K562 (cell line): Measurements from ENCODE around the gene VPS37B. TPM values are rescaled to one million over a fixed set of nuclear protein-coding genes. Genes with fewer than 3 reads are reported as not detected.

Experiments
- ATAC-seq: fragments of 200-7000 bp; cut with Tn5 transposase; 3 replicates; pipeline ENCODE4 v1.9.1; 2020; ENCODE audit warnings: moderate library complexity
- BruUV-seq: library from RNA; stranded (reverse); fragments of 400-500 nt; replicated peaks from 2 replicates; lab custom pipeline; 2021; lab: Mats Ljungman, UMichigan
- CTCF ChIA-PET: fragments of 300-600 bp; formaldehyde crosslinking; extraction: SDS; loops from one replicate; lab custom pipeline; 2021; ENCODE audit warnings: low intra/inter-chr PET ratio; lab: Yijun Ruan, JAX
- POLR2A ChIA-PET: fragments of 300-600, 350-650 bp; sonication (Branson Sonifier 250); formaldehyde crosslinking; extraction: SDS; loops from one replicate; lab custom pipeline; 2021; ENCODE audit warnings: antibody characterized with exemption, inconsistent platforms; lab: Yijun Ruan, JAX
- DNase-seq, 4 experiments: peaks; one replicate each; pipeline versions ENCODE4 v3.0.0 to v3.0.0-alpha.2; 2011 to 2018; ENCODE audit warnings: low spot score in 3 of 4, mixed read lengths in 3 of 4; ENCODE audit errors: extremely low read depth in 1 of 4
- FAIRE-seq: peaks from 2 replicates; lab custom pipeline; 2011; peaks lifted over from hg19 to GRCh38; lab: Jason Lieb, UNC
- H2AFZ ChIP-seq: 2 replicates; pipeline ENCODE4 v1.6.0; 2011; ENCODE audit warnings: low read depth, low read length, control low read depth, inconsistent platforms
- H3K27ac ChIP-seq: fragments of 200-600 bp; 3 replicates; pipeline ENCODE4 v1.8.0; 2011; ENCODE audit warnings: low read depth, mild to moderate bottlenecking, control low read depth, inconsistent platforms, low read length, moderate library complexity, mixed read lengths; ENCODE audit errors: extremely low read depth
- H3K27me3 ChIP-seq, 2 experiments: fragments of 300-600 bp in 1 of 2; 2 replicates in 1 of 2; 3 replicates in 1 of 2; pipeline versions ENCODE4 v1.6.0 to v1.8.0; 2011; ENCODE audit warnings: inconsistent platforms in 2 of 2, low read length in 2 of 2, mild to moderate bottlenecking in 1 of 2, mixed read lengths in 1 of 2, moderate library complexity in 1 of 2; ENCODE audit not compliant: control insufficient read depth in 2 of 2, insufficient read depth in 2 of 2
- H3K36me3 ChIP-seq: fragments of 300-600 bp; 3 replicates; pipeline ENCODE4 v1.8.0; 2011; ENCODE audit warnings: mild to moderate bottlenecking, low read length, inconsistent platforms; ENCODE audit not compliant: control insufficient read depth, insufficient read depth
- H3K4me1 ChIP-seq, 2 experiments: fragments of 200-600 bp in 1 of 2; replicated peaks in 1 of 2; 2 replicates in 1 of 2; 3 replicates in 1 of 2; pipeline versions ENCODE4 v1.5.1 to v1.8.0; 2011; ENCODE audit warnings: inconsistent platforms in 2 of 2, low read length in 2 of 2, mild to moderate bottlenecking in 1 of 2, mixed read lengths in 1 of 2, moderate library complexity in 1 of 2; ENCODE audit not compliant: control insufficient read depth in 2 of 2, insufficient read depth in 2 of 2
- H3K4me2 ChIP-seq: 2 replicates; pipeline ENCODE4 v1.6.1; 2011; ENCODE audit warnings: low read length, control low read depth, inconsistent platforms, mixed read lengths; ENCODE audit not compliant: insufficient read depth
- H3K4me3 ChIP-seq: fragments of 200-600 bp; sonication (generic), shearing (Covaris generic); 2 replicates; pipeline ENCODE4 v1.5.1; 2016; ENCODE audit warnings: control low read depth, inconsistent platforms
- H3K79me2 ChIP-seq: fragments of 200-600 bp; 3 replicates; pipeline ENCODE4 v1.8.0; 2011; ENCODE audit warnings: low read length, inconsistent platforms; ENCODE audit not compliant: control insufficient read depth, insufficient read depth
- H3K9ac ChIP-seq, 2 experiments: 2 replicates each; pipeline versions ENCODE4 v1.6.0 to v1.6.1; 2011; ENCODE audit warnings: low read depth in 2 of 2, low read length in 2 of 2, control low read depth in 1 of 2, inconsistent platforms in 1 of 2, mild to moderate bottlenecking in 1 of 2, mixed read lengths in 1 of 2; ENCODE audit not compliant: insufficient read depth in 1 of 2
- H3K9me1 ChIP-seq: one replicate; pipeline ENCODE4 v1.6.0; 2011; ENCODE audit warnings: inconsistent platforms, mild to moderate bottlenecking, low read length, moderate library complexity; ENCODE audit not compliant: control insufficient read depth, insufficient read depth
- H3K9me3 ChIP-seq: replicated peaks from 2 replicates; pipeline ENCODE4 v1.5.1; 2011; ENCODE audit warnings: low read depth, low read length, inconsistent platforms; ENCODE audit not compliant: control insufficient read depth, insufficient read depth
- H4K20me1 ChIP-seq: replicated peaks from 2 replicates; pipeline ENCODE4 v1.6.1; 2011; ENCODE audit warnings: low read length, inconsistent platforms, mixed read lengths; ENCODE audit not compliant: control insufficient read depth, insufficient read depth
- BRD9 ChIP-seq: fragments of 450-650 bp; IDR thresholded peaks from 2 replicates; pipeline ENCODE4 v1.6.1; 2018; ENCODE audit warnings: low read depth; ENCODE audit not compliant: partially characterized antibody
- HDAC2 ChIP-seq: fragments of 450-650 bp; IDR thresholded peaks from 2 replicates; pipeline ENCODE4 v1.6.1; 2016; ENCODE audit warnings: mild to moderate bottlenecking
- HOMEZ ChIP-seq: fragments of 250-450 bp; sonication (Bioruptor Pico); IDR thresholded peaks from 2 replicates; pipeline ENCODE4 v1.4.0; 2020; ENCODE audit warnings: mild to moderate bottlenecking, moderate library complexity
- KHSRP ChIP-seq: fragments of 450-650 bp; IDR thresholded peaks from 2 replicates; pipeline ENCODE4 v1.6.1; 2017
- NR2C2 ChIP-seq, 2 experiments: fragments of 200-800 bp in 1 of 2; sonication (Bioruptor generic) in 1 of 2; sonication (generic) in 1 of 2; formaldehyde crosslinking in 1 of 2; IDR thresholded peaks; 2 replicates each; pipeline versions ENCODE4 v1.6.1 to v1.8.0; 2016 to 2022; ENCODE audit warnings: mild to moderate bottlenecking in 1 of 2, missing compliant biosample characterization in 1 of 2, missing genetic modification characterization in 1 of 2, missing genetic modification reagents in 1 of 2
- SPI1 ChIP-seq: IDR thresholded peaks from 2 replicates; pipeline ENCODE4 v1.6.1; 2011; ENCODE audit warnings: low read depth, low read length, control low read depth, borderline replicate concordance
- XRCC4 ChIP-seq: IDR thresholded peaks from one replicate; pipeline ENCODE4 v1.6.1; 2011; ENCODE audit not compliant: insufficient read depth, insufficient read length; ENCODE audit errors: extremely low read depth
- ZNF354B ChIP-seq: fragments of 250-450 bp; sonication (Bioruptor Pico); IDR thresholded peaks from 2 replicates; pipeline ENCODE4 v1.4.0; 2020
- ZNF589 ChIP-seq: fragments of 200-800 bp; sonication (Bioruptor generic); IDR thresholded peaks from 2 replicates; pipeline ENCODE4 v1.6.1; 2016; ENCODE audit warnings: low read depth, missing genetic modification characterization, missing compliant biosample characterization
- WGBS: fragments of 100-300 bp; shearing (Covaris generic); methylation state at CpG from one replicate; pipeline ENCODE4 v1.1.6; 2016; ENCODE audit warnings: low coverage, mixed read lengths; ENCODE audit not compliant: insufficient coverage; ENCODE audit errors: missing lambda C conversion rate; 5-methylcytosine and 5-hydroxymethylcytosine counted together
- in situ Hi-C: fragments of 300-500 bp; cut with MboI; formaldehyde crosslinking; loops from 4 replicates; pipeline ENCODE4 v1.15.0; 2018; ENCODE audit warnings: inconsistent platforms, mixed read lengths
- intact Hi-C: fragments of 100-400 bp; cut with micrococcal nuclease; formaldehyde crosslinking; loops from 2 replicates; pipeline ENCODE4 v1.14.2; 2022
- polyA plus RNA-seq, 8 experiments: library from polyadenylated mRNA; depleted of rRNA in 4 of 8; stranded (reverse) in 5 of 8; unstranded in 3 of 8; fragments of >200 nt; fragmentation: Nextera tagmentation in 2 of 8; fragmentation: Illumina TruSeq in 1 of 8; extraction: Ambion mirVana in 2 of 8; extraction: Trizol in 1 of 8; gene quantifications; 2 replicates each; pipeline versions ENCODE4 v1.2.1 to v1.2.3, GENCODE V29; 2011 to 2014; ENCODE audit warnings: inconsistent platforms in 1 of 8, missing spikeins in 1 of 8
- total RNA-seq, 7 experiments: library from RNA; depleted of rRNA in 6 of 7; stranded (reverse); fragments of >200 nt in 6 of 7; fragmentation: Illumina TruSeq in 2 of 7; extraction: Trizol in 2 of 7; gene quantifications; 2 replicates each; pipeline versions ENCODE4 v1.2.1 to v1.2.3, GENCODE V29; 2011 to 2021; ENCODE audit warnings: low replicate concordance in 1 of 7
- TF ChIP-seq, protein P1 (sequence below): fragments of 200-800 bp; sonication (Bioruptor generic); IDR thresholded peaks from 2 replicates; pipeline ENCODE4 v1.6.1; 2017; ENCODE audit warnings: missing genetic modification characterization, missing compliant biosample characterization

Gene VPS37B
- total and polyA plus RNA-seq, 9 of the 15 experiments (the other 6 are each of a cell fraction or from before 2014, with no cell fraction given): 0.28 to 37.4 (median 17.9) TPM

DNA sequence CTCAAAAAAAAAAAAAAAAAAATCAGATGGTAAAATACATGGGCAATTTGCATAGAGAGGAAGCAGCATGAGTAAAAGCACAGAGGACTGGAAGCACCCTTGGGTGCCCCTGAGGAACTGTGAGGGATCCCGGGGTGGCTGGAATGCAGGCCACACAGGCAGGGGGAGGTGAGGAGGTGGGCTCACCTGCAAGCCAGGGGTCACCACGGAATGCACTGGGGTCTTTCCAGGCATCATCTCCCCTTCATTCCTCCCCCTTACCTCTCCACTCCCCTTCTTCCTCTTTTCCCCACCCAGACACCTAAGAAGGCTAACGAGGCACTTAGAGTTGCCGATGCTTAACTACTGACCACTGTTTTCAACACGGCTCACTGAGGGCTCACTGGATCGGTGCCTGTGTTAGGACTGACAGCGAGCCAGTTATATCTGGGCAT lies 75.1 kb downstream of the VPS37B start:
- H3K79me2 ChIP-seq: no peaks in the 10 kb centered on the region
- H3K27me3 ChIP-seq: no peaks in the 10 kb centered on the region
- 0 out of 2 replicates have a peak, but pooled peaks have one; percentile 3 for TF ChIP-seq SPI1
- no peak for TF ChIP-seq ZNF354B (CRISPR knock-in tag)
- H3K9me3 ChIP-seq: no peaks in the 10 kb centered on the region
- H4K20me1 ChIP-seq: no peaks in the 10 kb centered on the region
- H3K4me3 ChIP-seq: no peak overlapping the region
- DNase-seq: no peak
- FAIRE-seq: no peak
- 24% methylated on average over 7 of the region's 7 CpGs for WGBS
- H3K9me1 ChIP-seq: no peaks in the 10 kb centered on the region
- intact Hi-C loops (no loop called here), in situ Hi-C loops (no loop called here)
- peak overlapping the region in 1 of 2 experiments; percentile 2; a peak in 1 of 4 replicates for H3K9ac ChIP-seq
- POLR2A ChIA-PET: interaction anchor here (0.6 kb wide), 2 partner anchors 31 to 43 kb away, joined by 4 read pairs; no protein-coding TSS in a partner anchor
- H3K4me2 ChIP-seq: no peak overlapping the region
- no TSS peak for BruUV-seq
- peaks cover 3 to 6% of the 10 kb centered on the region in 2 experiments; a peak in 2 of 5 replicates for H3K4me1 ChIP-seq
- H3K27ac ChIP-seq: no peak overlapping the region
- H2AFZ ChIP-seq: no peak overlapping the region
- H3K36me3 ChIP-seq: no peaks in the 10 kb centered on the region
- ATAC-seq: no peak; the same call in 1 of the 3 replicates
- CTCF ChIA-PET: no interaction called here

- H3K36me3 ChIP-seq: no peaks in the 10 kb centered on the region
- H3K79me2 ChIP-seq: no peaks in the 10 kb centered on the region
- H3K9me3 ChIP-seq: no peaks in the 10 kb centered on the region
- ATAC-seq (no peak), DNase-seq (no peak), FAIRE-seq (no peak)
- peaks cover 3 to 6% of the 10 kb centered on the region in 2 experiments; a peak in 2 of 5 replicates for H3K4me1 ChIP-seq
- H3K4me2 ChIP-seq: no peak overlapping the region
- H3K27ac ChIP-seq: no peak overlapping the region
- TF ChIP-seq XRCC4: no peak
- no peak for TF ChIP-seq HDAC2
- TF ChIP-seq BRD9: no peak
- TF ChIP-seq HOMEZ (CRISPR knock-in tag): no peak
- TF ChIP-seq, protein P1, sequence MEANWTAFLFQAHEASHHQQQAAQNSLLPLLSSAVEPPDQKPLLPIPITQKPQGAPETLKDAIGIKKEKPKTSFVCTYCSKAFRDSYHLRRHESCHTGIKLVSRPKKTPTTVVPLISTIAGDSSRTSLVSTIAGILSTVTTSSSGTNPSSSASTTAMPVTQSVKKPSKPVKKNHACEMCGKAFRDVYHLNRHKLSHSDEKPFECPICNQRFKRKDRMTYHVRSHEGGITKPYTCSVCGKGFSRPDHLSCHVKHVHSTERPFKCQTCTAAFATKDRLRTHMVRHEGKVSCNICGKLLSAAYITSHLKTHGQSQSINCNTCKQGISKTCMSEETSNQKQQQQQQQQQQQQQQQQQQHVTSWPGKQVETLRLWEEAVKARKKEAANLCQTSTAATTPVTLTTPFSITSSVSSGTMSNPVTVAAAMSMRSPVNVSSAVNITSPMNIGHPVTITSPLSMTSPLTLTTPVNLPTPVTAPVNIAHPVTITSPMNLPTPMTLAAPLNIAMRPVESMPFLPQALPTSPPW (CRISPR knock-in tag): no peak
- no peak for TF ChIP-seq ZNF589
- no peak for TF ChIP-seq NR2C2 (CRISPR knock-in tag; IDR thresholded peaks at IDR 0.05)
- no peak for TF ChIP-seq NR2C2 (tag; IDR thresholded peaks at IDR 0.05)
- no peak for TF ChIP-seq KHSRP
- no peak overlapping the region for H2AFZ ChIP-seq
- H3K9ac ChIP-seq: no peak overlapping the region
- no peaks in the 10 kb centered on the region for H3K27me3 ChIP-seq
- WGBS: 63% methylated on average over 8 of the region's 8 CpGs
- no peak overlapping the region for H3K4me3 ChIP-seq
- in situ Hi-C loops (no loop called here), intact Hi-C loops (no loop called here)
- CTCF ChIA-PET: no interaction called here
- no peaks in the 10 kb centered on the region for H3K9me1 ChIP-seq
- no TSS peak for BruUV-seq
- H4K20me1 ChIP-seq: no peaks in the 10 kb centered on the region
- POLR2A ChIA-PET: interaction anchor here (0.6 kb wide), 2 partner anchors 30 to 44 kb away, joined by 4 read pairs; no protein-coding TSS in a partner anchor
Measured at GRCh38 chr12:122820138-122820537, 75.8 kb downstream of the VPS37B start.
